GM18951 (cell line): ENCODE measurements around the gene SERPINB6.
"Not testable (repeated sequence)": the region's sequence is repeated elsewhere in the genome, so short reads cannot be mapped to it uniquely, and the experiment has no call there.

Source experiments
- POLR2A ChIP-seq: IDR thresholded peaks from 4 replicates; pipeline ENCODE4 v1.6.1; 2011; ENCODE audit warnings: mild to moderate bottlenecking; ENCODE audit not compliant: insufficient read length, insufficient read depth; ENCODE audit errors: extremely low read depth
- in situ Hi-C: fragments of 300-500 bp; cut with MboI; formaldehyde crosslinking; loops from one replicate; pipeline ENCODE4 v1.12.0; 2022; ENCODE audit warnings: low sequenced_read_pairs, mixed read lengths, inconsistent platforms; ENCODE audit not compliant: unreplicated experiment

Gene SERPINB6

GRCh38 chr6:2918936-2919335 is 52.4 kb downstream of the SERPINB6 start:
- in situ Hi-C loops = loop anchor here (10.0 kb wide), 1 partner anchor 64 kb away; no protein-coding TSS in a partner anchor

GRCh38 chr6:2917801-2918445 is 53.4 kb downstream of the SERPINB6 start:
- TF ChIP-seq POLR2A = no peak
- in situ Hi-C loops = loop anchor here (10.0 kb wide), 1 partner anchor 63 kb away; no protein-coding TSS in a partner anchor

More at GRCh38 chr6:2918936-2919335, 52.4 kb downstream of the SERPINB6 start:
- no peak for TF ChIP-seq POLR2A

GRCh38 chr6:2917065-2917464 is 54.3 kb downstream of the SERPINB6 start:
- TF ChIP-seq POLR2A = no peak
- in situ Hi-C loops = loop anchor here (10.0 kb wide), 1 partner anchor 62 kb away; no protein-coding TSS in a partner anchor

- in situ Hi-C loops = loop anchor here (10.0 kb wide), 1 partner anchor 62 kb away; no protein-coding TSS in a partner anchor
- no peak for TF ChIP-seq POLR2A
Measured at GRCh38 chr6:2916158-2916925, 55.0 kb downstream of the SERPINB6 start.

- in situ Hi-C loops = loop anchor here (10.0 kb wide), 1 partner anchor 60 kb away; no protein-coding TSS in a partner anchor
Measured at GRCh38 chr6:2915150-2915549, 56.2 kb downstream of the SERPINB6 start.

GRCh38 chr6:2914318-2914660 is 57.1 kb downstream of the SERPINB6 start:
- in situ Hi-C loops = loop anchor here (10.0 kb wide), 1 partner anchor 59 kb away; no protein-coding TSS in a partner anchor
- no peak for TF ChIP-seq POLR2A

More at GRCh38 chr6:2915150-2915549, 56.2 kb downstream of the SERPINB6 start:
- TF ChIP-seq POLR2A = no peak

- no peak for TF ChIP-seq POLR2A
- in situ Hi-C loops = loop anchor here (10.0 kb wide), 1 partner anchor 59 kb away; no protein-coding TSS in a partner anchor
Measured at GRCh38 chr6:2913621-2914317, 57.6 kb downstream of the SERPINB6 start.

GRCh38 chr6:2911171-2911570 is 60.2 kb downstream of the SERPINB6 start:
- in situ Hi-C loops = loop anchor here (10.0 kb wide), 1 partner anchor 56 kb away; no protein-coding TSS in a partner anchor
- no peak for TF ChIP-seq POLR2A

GRCh38 chr6:2909718-2910117 is 61.6 kb downstream of the SERPINB6 start:
- in situ Hi-C loops = loop anchor here (10.0 kb wide), 1 partner anchor 55 kb away; no protein-coding TSS in a partner anchor
- no peak for TF ChIP-seq POLR2A

GRCh38 chr6:2909051-2909606 is 62.2 kb downstream of the SERPINB6 start:
- in situ Hi-C loops = not testable (repeated sequence)

- in situ Hi-C loops = not testable (repeated sequence)
Measured at GRCh38 chr6:2908516-2908915, 62.9 kb downstream of the SERPINB6 start.

GRCh38 chr6:2903411-2904185 is 67.8 kb downstream of the SERPINB6 start:
- in situ Hi-C loops = not testable (repeated sequence)

GRCh38 chr6:2901645-2902502 is 69.5 kb downstream of the SERPINB6 start:
- in situ Hi-C loops = not testable (repeated sequence)
